IMR-90 (cell line): Measurements from ENCODE around the gene RGS17. TPM values are rescaled to one million over a fixed set of nuclear protein-coding genes. Genes with fewer than 3 reads are reported as not detected.
"Not testable (repeated sequence)": the region's sequence is repeated elsewhere in the genome, so short reads cannot be mapped to it uniquely, and the experiment has no call there.

Experiments used
- ATAC-seq: fragments of 200-7000 bp; cut with Tn5 transposase; 2 replicates; pipeline ENCODE4 v1.9.1; 2020; ENCODE audit warnings: low read depth, mild to moderate bottlenecking, moderate library complexity
- BruUV-seq: library from RNA; stranded (reverse); fragments of 400-500 nt; replicated peaks from 2 replicates; lab custom pipeline; 2021; lab: Mats Ljungman, UMichigan
- CTCF ChIA-PET: fragments of 300-600 bp; formaldehyde crosslinking; extraction: SDS; loops from one replicate; lab custom pipeline; 2021; ENCODE audit warnings: antibody characterized with exemption; lab: Yijun Ruan, JAX
- POLR2A ChIA-PET: fragments of 300-600 bp; sonication (Branson Sonifier 250); formaldehyde crosslinking; loops from one replicate; lab custom pipeline; 2022; ENCODE audit warnings: antibody characterized with exemption; ENCODE audit not compliant: unreplicated experiment; lab: Charles Lee
- DNase-seq: peaks from one replicate; pipeline ENCODE4 v3.0.0; 2013
- H2AFZ ChIP-seq: replicated peaks from 2 replicates; pipeline ENCODE3; 2013; ENCODE audit warnings: low read length, mild to moderate bottlenecking; ENCODE audit not compliant: poor library complexity
- H2AK5ac ChIP-seq: 2 replicates; pipeline ENCODE4 v1.6.1; 2013; ENCODE audit warnings: low read depth, low read length, inconsistent platforms
- H2AK9ac ChIP-seq: replicated peaks from 2 replicates; pipeline ENCODE3; 2013; ENCODE audit warnings: mild to moderate bottlenecking, low read depth, low read length, moderate library complexity; ENCODE audit not compliant: poor library complexity
- H2BK120ac ChIP-seq: 2 replicates; pipeline ENCODE4 v1.6.1; 2013; ENCODE audit warnings: low read depth, low read length, inconsistent platforms
- H2BK15ac ChIP-seq: 3 replicates; pipeline ENCODE4 v1.6.1; 2013; ENCODE audit warnings: low read depth, low read length, inconsistent platforms
- H2BK20ac ChIP-seq: 2 replicates; pipeline ENCODE4 v1.6.1; 2013; ENCODE audit warnings: low read depth, mild to moderate bottlenecking, inconsistent platforms, low read length, moderate library complexity
- H2BK5ac ChIP-seq: 2 replicates; pipeline ENCODE4 v1.6.1; 2013; ENCODE audit warnings: mild to moderate bottlenecking, low read depth, low read length, inconsistent platforms; ENCODE audit not compliant: poor library complexity, severe bottlenecking
- H3K14ac ChIP-seq: replicated peaks from 2 replicates; pipeline ENCODE4 v1.6.1; 2013; ENCODE audit warnings: low read depth, low read length, inconsistent platforms
- H3K18ac ChIP-seq: 2 replicates; pipeline ENCODE4 v1.6.1; 2013; ENCODE audit warnings: low read depth, low read length, control low read depth
- H3K23ac ChIP-seq: 2 replicates; pipeline ENCODE4 v1.6.1; 2013; ENCODE audit warnings: low read depth, low read length, inconsistent platforms
- H3K27ac ChIP-seq: 2 replicates; pipeline ENCODE4 v1.5.1; 2013; ENCODE audit warnings: mild to moderate bottlenecking, control low read depth, low read length; ENCODE audit not compliant: insufficient read depth
- H3K27me3 ChIP-seq: 2 replicates; pipeline ENCODE4 v1.6.1; 2013; ENCODE audit warnings: low read length; ENCODE audit not compliant: control insufficient read depth, insufficient read depth
- H3K36me3 ChIP-seq: 2 replicates; pipeline ENCODE4 v1.6.1; 2013; ENCODE audit warnings: low read length, mixed read lengths; ENCODE audit not compliant: control insufficient read depth, insufficient read depth
- H3K4ac ChIP-seq: 2 replicates; pipeline ENCODE4 v1.6.1; 2013; ENCODE audit warnings: low read depth, low read length, inconsistent platforms
- H3K4me1 ChIP-seq: 2 replicates; pipeline ENCODE4 v1.6.1; 2013; ENCODE audit warnings: low read length, mixed read lengths; ENCODE audit not compliant: control insufficient read depth, insufficient read depth
- H3K4me2 ChIP-seq: 2 replicates; pipeline ENCODE4 v1.6.1; 2013; ENCODE audit warnings: low read depth, mild to moderate bottlenecking, control low read depth, low read length, moderate library complexity
- H3K4me3 ChIP-seq: 2 replicates; pipeline ENCODE4 v1.5.1; 2013; ENCODE audit warnings: low read depth, mild to moderate bottlenecking, control low read depth, low read length, moderate library complexity; ENCODE audit not compliant: insufficient read depth
- H3K56ac ChIP-seq: 2 replicates; pipeline ENCODE4 v1.6.1; 2013; ENCODE audit warnings: low read length, inconsistent platforms; ENCODE audit not compliant: insufficient read depth; ENCODE audit errors: extremely low read depth
- H3K79me1 ChIP-seq, 2 experiments: 2 replicates each; pipeline ENCODE4 v1.6.1; 2013; ENCODE audit warnings: low read length in 2 of 2, inconsistent platforms in 1 of 2, low read depth in 1 of 2
- H3K9ac ChIP-seq: 2 replicates; pipeline ENCODE4 v1.6.1; 2013; ENCODE audit warnings: low read depth, low read length, control low read depth
- H3K9me1 ChIP-seq: 2 replicates; pipeline ENCODE4 v1.6.1; 2013; ENCODE audit warnings: low read length, inconsistent platforms; ENCODE audit not compliant: insufficient read depth
- H3K9me3 ChIP-seq: 2 replicates; pipeline ENCODE4 v1.6.1; 2013; ENCODE audit warnings: low read length; ENCODE audit not compliant: control insufficient read depth, insufficient read depth
- H4K20me1 ChIP-seq: 2 replicates; pipeline ENCODE4 v1.6.1; 2013; ENCODE audit warnings: low read length, inconsistent platforms; ENCODE audit not compliant: insufficient read depth
- H4K5ac ChIP-seq: 2 replicates; pipeline ENCODE4 v1.6.1; 2013; ENCODE audit warnings: mild to moderate bottlenecking, low read depth, low read length, control low read depth
- H4K8ac ChIP-seq, 2 experiments: 2 replicates each; pipeline ENCODE4 v1.6.1; 2013; ENCODE audit warnings: low read depth in 2 of 2, low read length in 2 of 2, control low read depth in 1 of 2, inconsistent platforms in 1 of 2
- H4K91ac ChIP-seq: 2 replicates; pipeline ENCODE4 v1.6.1; 2013; ENCODE audit warnings: low read depth, low read length, inconsistent platforms; ENCODE audit not compliant: insufficient read depth
- WGBS, 2 experiments: methylation state at CpG; one replicate each; pipeline versions ENCODE4 v1.1.5 to v1.1.7; 2013; ENCODE audit warnings: missing lambda C conversion rate in 2 of 2; ENCODE audit not compliant: insufficient read length in 1 of 2; ENCODE audit errors: extremely low coverage in 2 of 2; 5-methylcytosine and 5-hydroxymethylcytosine counted together
- dilution Hi-C: fragments of 300-500 bp; cut with HindIII; formaldehyde crosslinking; loops from one replicate; pipeline ENCODE4 v1.14.3; 2018; ENCODE audit warnings: low sequenced_read_pairs; ENCODE audit not compliant: unreplicated experiment
- in situ Hi-C: fragments of 300-500 bp; cut with MboI; formaldehyde crosslinking; loops from 3 replicates; pipeline ENCODE4 v1.14.3; 2019; ENCODE audit warnings: low sequenced_read_pairs, inconsistent platforms, mixed read lengths
- intact Hi-C: fragments of 100-400 bp; cut with micrococcal nuclease; formaldehyde crosslinking; loops from 2 replicates; pipeline ENCODE4 v1.10.0; 2022
- polyA plus RNA-seq, 3 experiments: library from polyadenylated mRNA; depleted of rRNA; stranded (reverse); fragments of >200 nt; gene quantifications; 2 replicates each; pipeline ENCODE4 v1.2.3, GENCODE V29; 2012; ENCODE audit warnings: low replicate concordance in 1 of 3
- total RNA-seq: library from RNA; depleted of rRNA; stranded (reverse); fragments of >200 nt; gene quantifications from 2 replicates; pipeline ENCODE4 v1.2.3, GENCODE V29; 2012

RGS17 gene
- total and polyA plus RNA-seq, 2 of the 4 experiments (the other 2 are of a cell fraction), result 0.75 to 1.4 TPM

GRCh38 chr6:153000790-153001189, 130.3 kb downstream of the RGS17 start:
- H3K27ac ChIP-seq, in situ Hi-C loops, H3K9me1 ChIP-seq, H2AFZ ChIP-seq, H4K5ac ChIP-seq, H3K4me1 ChIP-seq, H3K9me3 ChIP-seq, H3K9ac ChIP-seq, H2BK15ac ChIP-seq, H4K8ac ChIP-seq, H3K18ac ChIP-seq, H3K14ac ChIP-seq, H2BK5ac ChIP-seq, H2BK120ac ChIP-seq, H2BK20ac ChIP-seq, H3K23ac ChIP-seq, H3K27me3 ChIP-seq, H4K91ac ChIP-seq, H2AK5ac ChIP-seq, dilution Hi-C loops, DNase-seq, POLR2A ChIA-PET, BruUV-seq, H3K36me3 ChIP-seq, H2AK9ac ChIP-seq, H3K4ac ChIP-seq, H3K4me3 ChIP-seq, H3K56ac ChIP-seq, ATAC-seq, intact Hi-C loops: not testable (repeated sequence)
- H4K20me1 ChIP-seq, result peaks cover 25% of the 10 kb centered on the region
- 93% methylated on average over 4 of the region's 9 CpGs; no CpG with 5 or more reads in 1 of the 2 experiments for WGBS, 2 experiments
- H3K79me1 ChIP-seq, result peaks cover 9 to 19% of the 10 kb centered on the region in 2 experiments
- H3K4me2 ChIP-seq, result peak overlapping the region; percentile 96
- CTCF ChIA-PET, result interaction anchor here (0.6 to 1.2 kb wide), 2 partner anchors 24 to 708 kb away, joined by 3 to 8 read pairs; no protein-coding TSS in a partner anchor
